NCI-H2227 (cell line): Measurements from ENCODE around the gene SLC28A3.

Experiments
- DNase-seq: peaks from one replicate; lab custom pipeline; 2025; ENCODE audit not compliant: unreplicated experiment; lab: John Stamatoyannopoulos, UW

SLC28A3 gene

GRCh38 chr9:84339962-84340361 is 596 bp downstream of the SLC28A3 start:
- peak; percentile 14 for DNase-seq

- DNase-seq = no peak
These were observed 1.1 kb downstream of the SLC28A3 start for GRCh38 chr9:84339503-84339902.

GRCh38 chr9:84338792-84339191 is 1.8 kb downstream of the SLC28A3 start:
- no peak for DNase-seq

- no peak for DNase-seq
These were observed 3.3 kb downstream of the SLC28A3 start for GRCh38 chr9:84337252-84337651.

GRCh38 chr9:84331119-84331809 is 9.3 kb downstream of the SLC28A3 start:
- DNase-seq = no peak

- DNase-seq = no peak
These were observed 10.3 kb downstream of the SLC28A3 start for GRCh38 chr9:84330246-84330645.

GRCh38 chr9:84327184-84327583 is 13.4 kb downstream of the SLC28A3 start:
- DNase-seq = no peak

GRCh38 chr9:84325347-84325973 is 15.1 kb downstream of the SLC28A3 start:
- no peak for DNase-seq

- no peak for DNase-seq
These were observed 15.7 kb downstream of the SLC28A3 start for GRCh38 chr9:84324811-84325210.

GRCh38 chr9:84323858-84324257 is 16.7 kb downstream of the SLC28A3 start:
- DNase-seq = no peak

GRCh38 chr9:84322828-84323227 is 17.7 kb downstream of the SLC28A3 start:
- DNase-seq = no peak

GRCh38 chr9:84320231-84320630 is 20.3 kb downstream of the SLC28A3 start:
- no peak for DNase-seq

GRCh38 chr9:84319632-84320031 is 20.9 kb downstream of the SLC28A3 start:
- DNase-seq = no peak

- no peak for DNase-seq
These were observed 21.6 kb downstream of the SLC28A3 start for GRCh38 chr9:84318981-84319380.

- no peak for DNase-seq
These were observed 23.0 kb downstream of the SLC28A3 start for GRCh38 chr9:84317563-84317962.

- DNase-seq = peak; percentile 66
These were observed 25.2 kb downstream of the SLC28A3 start for GRCh38 chr9:84315278-84315877.

GRCh38 chr9:84314306-84314705 is 26.3 kb downstream of the SLC28A3 start:
- DNase-seq = no peak

GRCh38 chr9:84310883-84311282 is 29.7 kb downstream of the SLC28A3 start:
- DNase-seq = no peak

GRCh38 chr9:84305497-84306131 is 34.9 kb downstream of the SLC28A3 start:
- DNase-seq = no peak

GRCh38 chr9:84304166-84304565 is 36.4 kb downstream of the SLC28A3 start:
- DNase-seq = no peak

GRCh38 chr9:84303061-84303460 is 37.5 kb downstream of the SLC28A3 start:
- no peak for DNase-seq

GRCh38 chr9:84301851-84302250 is 38.7 kb downstream of the SLC28A3 start:
- DNase-seq = no peak
